GM12878 (cell line): ENCODE data around the gene SDK2. TPM values are rescaled to one million over a fixed set of nuclear protein-coding genes. Genes with fewer than 3 reads are reported as not detected.

Experiments used
- CBX3 ChIP-seq: fragments of 200-600 bp; sonication (generic); IDR thresholded peaks from 2 replicates; pipeline ENCODE4 v1.6.1; 2016; ENCODE audit warnings: low read depth, borderline replicate concordance
- CHD2 ChIP-seq: IDR thresholded peaks from 2 replicates; pipeline ENCODE4 v1.6.1; 2011; ENCODE audit warnings: low read depth, low read length, improper control_type of control experiment, borderline replicate concordance
- CREM ChIP-seq: IDR thresholded peaks from 2 replicates; pipeline ENCODE4 v1.6.1; 2014; ENCODE audit warnings: antibody characterized with exemption, low read depth
- CUX1 ChIP-seq: IDR thresholded peaks from 2 replicates; pipeline ENCODE4 v1.6.1; 2012; ENCODE audit warnings: improper control_type of control experiment, low read depth, low read length; ENCODE audit not compliant: insufficient replicate concordance
- NR2F1 ChIP-seq: fragments of 450-650 bp; conservative IDR thresholded peaks from 2 replicates; pipeline ENCODE4 v1.6.1; 2017; ENCODE audit warnings: mild to moderate bottlenecking
- SMC3 ChIP-seq: IDR thresholded peaks from 2 replicates; pipeline ENCODE4 v1.6.1; 2011; ENCODE audit warnings: low read length, improper control_type of control experiment, borderline replicate concordance
- TARDBP ChIP-seq: IDR thresholded peaks from 2 replicates; pipeline ENCODE4 v1.6.1; 2016; ENCODE audit warnings: borderline replicate concordance
- polyA plus RNA-seq, 11 experiments: library from polyadenylated mRNA; depleted of rRNA in 4 of 11; unstranded in 6 of 11; stranded (reverse) in 5 of 11; fragments of >200 nt; fragmentation: Nextera tagmentation in 4 of 11; fragmentation: Illumina TruSeq in 1 of 11; extraction: Ambion mirVana in 4 of 11; extraction: Trizol in 1 of 11; gene quantifications; 1 replicate in 1 of 11; 2 replicates in 10 of 11; pipeline versions ENCODE4 v1.2.1 to v1.2.3, GENCODE V29; 2011 to 2016; ENCODE audit warnings: inconsistent platforms in 2 of 11, missing spikeins in 2 of 11, low read depth in 1 of 11
- total RNA-seq, 4 experiments: library from RNA; depleted of rRNA in 3 of 4; stranded (reverse); fragments of >200 nt in 3 of 4; fragmentation: Illumina TruSeq in 1 of 4; extraction: Trizol in 1 of 4; gene quantifications; 2 replicates each; pipeline versions ENCODE4 v1.2.1 to v1.2.3, GENCODE V29; 2013 to 2021
- TF ChIP-seq, protein P1 (sequence below): IDR thresholded peaks from 2 replicates; pipeline ENCODE4 v1.6.1; 2011; ENCODE audit warnings: borderline replicate concordance, low read depth, mild to moderate bottlenecking, moderate library complexity, low read length; ENCODE audit not compliant: insufficient read depth, poor library complexity, severe bottlenecking
- TF ChIP-seq, protein P2 (sequence below), 3 experiments: IDR thresholded peaks in 2 of 3; conservative IDR thresholded peaks in 1 of 3; 2 replicates each; pipeline ENCODE4 v1.5.1; 2011; ENCODE audit warnings: low read depth in 3 of 3, low read length in 3 of 3, mild to moderate bottlenecking in 3 of 3, control low read depth in 2 of 3, moderate library complexity in 2 of 3, inconsistent platforms in 1 of 3, mixed read lengths in 1 of 3; ENCODE audit not compliant: control insufficient read depth in 2 of 3, insufficient read depth in 1 of 3; ENCODE audit errors: extremely low read depth in 1 of 3

SDK2 gene
- total and polyA plus RNA-seq, 10 of the 15 experiments (the other 5 are each of a cell fraction or from before 2014, with no cell fraction given) = 0.03 to 0.08 (median 0.03) TPM; not detected in 7

- TF ChIP-seq CUX1 (no peak), NR2F1 (no peak), TARDBP (no peak), CHD2 (no peak), CREM (no peak), CBX3 (no peak), SMC3 (peak; percentile 13; the same call in 1 of the 2 replicates)
- TF ChIP-seq, protein P1, sequence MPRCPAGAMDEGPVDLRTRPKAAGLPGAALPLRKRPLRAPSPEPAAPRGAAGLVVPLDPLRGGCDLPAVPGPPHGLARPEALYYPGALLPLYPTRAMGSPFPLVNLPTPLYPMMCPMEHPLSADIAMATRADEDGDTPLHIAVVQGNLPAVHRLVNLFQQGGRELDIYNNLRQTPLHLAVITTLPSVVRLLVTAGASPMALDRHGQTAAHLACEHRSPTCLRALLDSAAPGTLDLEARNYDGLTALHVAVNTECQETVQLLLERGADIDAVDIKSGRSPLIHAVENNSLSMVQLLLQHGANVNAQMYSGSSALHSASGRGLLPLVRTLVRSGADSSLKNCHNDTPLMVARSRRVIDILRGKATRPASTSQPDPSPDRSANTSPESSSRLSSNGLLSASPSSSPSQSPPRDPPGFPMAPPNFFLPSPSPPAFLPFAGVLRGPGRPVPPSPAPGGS = peak; percentile 90
- TF ChIP-seq, protein P2, sequence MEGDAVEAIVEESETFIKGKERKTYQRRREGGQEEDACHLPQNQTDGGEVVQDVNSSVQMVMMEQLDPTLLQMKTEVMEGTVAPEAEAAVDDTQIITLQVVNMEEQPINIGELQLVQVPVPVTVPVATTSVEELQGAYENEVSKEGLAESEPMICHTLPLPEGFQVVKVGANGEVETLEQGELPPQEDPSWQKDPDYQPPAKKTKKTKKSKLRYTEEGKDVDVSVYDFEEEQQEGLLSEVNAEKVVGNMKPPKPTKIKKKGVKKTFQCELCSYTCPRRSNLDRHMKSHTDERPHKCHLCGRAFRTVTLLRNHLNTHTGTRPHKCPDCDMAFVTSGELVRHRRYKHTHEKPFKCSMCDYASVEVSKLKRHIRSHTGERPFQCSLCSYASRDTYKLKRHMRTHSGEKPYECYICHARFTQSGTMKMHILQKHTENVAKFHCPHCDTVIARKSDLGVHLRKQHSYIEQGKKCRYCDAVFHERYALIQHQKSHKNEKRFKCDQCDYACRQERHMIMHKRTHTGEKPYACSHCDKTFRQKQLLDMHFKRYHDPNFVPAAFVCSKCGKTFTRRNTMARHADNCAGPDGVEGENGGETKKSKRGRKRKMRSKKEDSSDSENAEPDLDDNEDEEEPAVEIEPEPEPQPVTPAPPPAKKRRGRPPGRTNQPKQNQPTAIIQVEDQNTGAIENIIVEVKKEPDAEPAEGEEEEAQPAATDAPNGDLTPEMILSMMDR (IDR thresholded peaks at IDR 0.05 in 2 of 3, conservative IDR thresholded peaks at IDR 0.05 in 1 of 3; ENCODE audit: control insufficient read depth in 2 of 3, extremely low read depth in 1 of 3, insufficient read depth in 1 of 3, low read depth in 3 of 3, low read length in 3 of 3) = peak in 2 of 3 experiments; percentile 17 to 18; a peak in 1 of 6 replicates
- TF ChIP-seq, all 136 proteins: peak for 3
Measured at GRCh38 chr17:73478768-73479424, 165.3 kb downstream of the SDK2 start (continued).
